Measurements from ENCODE around the gene DPP8.
"Not testable (repeated sequence)": the region's sequence is repeated elsewhere in the genome, so short reads cannot be mapped to it uniquely, and the experiment has no call there.

DPP8 gene

GRCh38 chr15:65524226-65524625 is 6.7 kb upstream of the DPP8 start:
- DNase-seq (ENCODE audit: low spot score): no peak

GRCh38 chr15:65521350-65521749 is 3.9 kb upstream of the DPP8 start:
- no peak for DNase-seq (ENCODE audit: low spot score)

GRCh38 chr15:65518633-65519285 is 1.3 kb upstream of the DPP8 start:
- no peak for DNase-seq (ENCODE audit: low spot score)

- no peak for DNase-seq (ENCODE audit: low spot score)
These were observed 348 bp upstream of the DPP8 start for GRCh38 chr15:65517866-65518207.

- no peak for DNase-seq (ENCODE audit: low spot score)
These were observed 4.6 kb downstream of the DPP8 start for GRCh38 chr15:65512807-65513416.

- no peak for DNase-seq (ENCODE audit: low spot score)
These were observed 5.3 kb downstream of the DPP8 start for GRCh38 chr15:65512189-65512588.

GRCh38 chr15:65509321-65509720 is 8.2 kb downstream of the DPP8 start:
- DNase-seq (ENCODE audit: low spot score): no peak

GRCh38 chr15:65494076-65494475 is 23.4 kb downstream of the DPP8 start:
- no peak for DNase-seq (ENCODE audit: low spot score)

- no peak for DNase-seq (ENCODE audit: low spot score)
These were observed 32.6 kb downstream of the DPP8 start for GRCh38 chr15:65484876-65485275.

GRCh38 chr15:65476903-65477302 is 40.6 kb downstream of the DPP8 start:
- no peak for DNase-seq (ENCODE audit: low spot score)

GRCh38 chr15:65470866-65471265 is 46.6 kb downstream of the DPP8 start:
- peak; percentile 18 for DNase-seq (ENCODE audit: low spot score)

- DNase-seq (ENCODE audit: low spot score): no peak
These were observed 49.1 kb downstream of the DPP8 start for GRCh38 chr15:65468229-65468909.

GRCh38 chr15:65466901-65467300 is 50.6 kb downstream of the DPP8 start:
- DNase-seq (ENCODE audit: low spot score): no peak

GRCh38 chr15:65463096-65463495 is 54.4 kb downstream of the DPP8 start:
- DNase-seq (ENCODE audit: low spot score): not testable (repeated sequence)

- peak; percentile 68 for DNase-seq (ENCODE audit: low spot score)
These were observed 56.6 kb downstream of the DPP8 start for GRCh38 chr15:65460741-65461347.

GRCh38 chr15:65455256-65455655 is 62.2 kb downstream of the DPP8 start:
- not testable (repeated sequence) for DNase-seq (ENCODE audit: low spot score)

- no peak for DNase-seq (ENCODE audit: low spot score)
These were observed 65.5 kb downstream of the DPP8 start for GRCh38 chr15:65451989-65452388.

- no peak for DNase-seq (ENCODE audit: low spot score)
These were observed 66.9 kb downstream of the DPP8 start for GRCh38 chr15:65450556-65450955.

GRCh38 chr15:65447145-65447544 is 70.3 kb downstream of the DPP8 start:
- DNase-seq (ENCODE audit: low spot score): no peak

GRCh38 chr15:65434201-65434600 is 83.3 kb downstream of the DPP8 start:
- DNase-seq (ENCODE audit: low spot score): no peak

GRCh38 chr15:65431731-65432130 is 85.8 kb downstream of the DPP8 start:
- no peak for DNase-seq (ENCODE audit: low spot score)

- DNase-seq (ENCODE audit: low spot score): no peak
These were observed 91.2 kb downstream of the DPP8 start for GRCh38 chr15:65426216-65426853.

GRCh38 chr15:65424683-65425082 is 92.8 kb downstream of the DPP8 start:
- DNase-seq (ENCODE audit: low spot score): no peak
